T-cell (primary cell): ENCODE results near the gene SRRM3. TPM values are rescaled to one million over a fixed set of nuclear protein-coding genes. Genes with fewer than 3 reads are reported as not detected.
"Not testable (repeated sequence)": the region's sequence is repeated elsewhere in the genome, so short reads cannot be mapped to it uniquely, and the experiment has no call there.

Source experiments
- ATAC-seq, 4 experiments: fragments of 200-7000 bp in 3 of 4; fragments of 150-1000 bp in 1 of 4; cut with Tn5 transposase; replicated peaks in 1 of 4; 1 replicate in 3 of 4; 2 replicates in 1 of 4; pipeline ENCODE4 v1.10.0; 2021; ENCODE audit warnings: moderate library complexity in 3 of 4, mild to moderate bottlenecking in 2 of 4, moderate number of reproducible peaks in 1 of 4
- CTCF ChIA-PET, 2 donors: fragments of 300-600 bp; sonication (Branson Sonifier 250); formaldehyde crosslinking; loops; one replicate each; lab custom pipeline; 2022; ENCODE audit warnings: antibody characterized with exemption in 2 of 2; lab: Charles Lee
- POLR2A ChIA-PET, 2 donors: fragments of 300-600 bp; sonication (Branson Sonifier 250); formaldehyde crosslinking; loops; one replicate each; lab custom pipeline; 2022; ENCODE audit warnings: antibody characterized with exemption in 2 of 2; lab: Charles Lee
- DNase-seq, 35 experiments: peaks; one replicate each; pipeline versions ENCODE4 v3.0.0 to v3.0.0-alpha.2; 2013 to 2023
- H3K27ac ChIP-seq: one replicate; pipeline ENCODE4 v1.5.1; 2013; ENCODE audit warnings: low read length
- H3K27me3 ChIP-seq, 2 experiments: replicated peaks in 1 of 2; 1 replicate in 1 of 2; 2 replicates in 1 of 2; pipeline versions ENCODE4 v1.6.1 to v1.7.0; 2013; ENCODE audit warnings: low read length in 1 of 2, mixed read lengths in 1 of 2; ENCODE audit not compliant: control insufficient read depth in 2 of 2, insufficient read depth in 2 of 2; ENCODE audit errors: extremely low read depth in 1 of 2
- H3K36me3 ChIP-seq, 2 donors: 1 replicate in 1 of 2; 2 replicates in 1 of 2; pipeline versions ENCODE4 v1.6.1 to v1.7.0; 2013; ENCODE audit warnings: low read length in 1 of 2; ENCODE audit not compliant: control insufficient read depth in 2 of 2, insufficient read depth in 1 of 2; ENCODE audit errors: extremely low read depth in 1 of 2
- H3K4me1 ChIP-seq, 2 experiments: 1 replicate in 1 of 2; 2 replicates in 1 of 2; pipeline versions ENCODE4 v1.6.1 to v1.7.0; 2013; ENCODE audit warnings: low read length in 2 of 2, mixed read lengths in 1 of 2; ENCODE audit not compliant: insufficient read depth in 2 of 2, control insufficient read depth in 1 of 2; ENCODE audit errors: extremely low read depth in 1 of 2
- H3K4me3 ChIP-seq, 2 donors: 1 replicate in 1 of 2; 2 replicates in 1 of 2; pipeline versions ENCODE4 v1.5.1 to v1.7.0; 2013; ENCODE audit warnings: mild to moderate bottlenecking in 2 of 2, low read length in 1 of 2, moderate library complexity in 1 of 2; ENCODE audit not compliant: control insufficient read depth in 1 of 2; ENCODE audit errors: extremely low read depth in 1 of 2
- H3K9me3 ChIP-seq: 2 replicates; pipeline ENCODE4 v1.7.0; 2013
- H3K27ac Mint-ChIP-seq, 2 donors: one replicate each; pipeline ENCODE4 v1.8.0; 2020 to 2021; ENCODE audit warnings: mild to moderate bottlenecking in 2 of 2, mixed read lengths in 2 of 2
- H3K27me3 Mint-ChIP-seq, 2 donors: one replicate each; pipeline ENCODE4 v1.8.0; 2021 to 2022; ENCODE audit warnings: mixed read lengths in 2 of 2
- H3K36me3 Mint-ChIP-seq: one replicate; pipeline ENCODE4 v1.8.0; 2021; ENCODE audit warnings: mixed read lengths
- H3K4me1 Mint-ChIP-seq, 3 donors: one replicate each; pipeline ENCODE4 v1.8.0; 2020 to 2022; ENCODE audit warnings: mixed read lengths in 3 of 3, mild to moderate bottlenecking in 1 of 3
- H3K4me3 Mint-ChIP-seq, 3 donors: one replicate each; pipeline ENCODE4 v1.8.0; 2020 to 2022; ENCODE audit warnings: mild to moderate bottlenecking in 3 of 3, mixed read lengths in 3 of 3, moderate library complexity in 3 of 3
- H3K9me3 Mint-ChIP-seq, 3 donors: one replicate each; pipeline ENCODE4 v1.8.0; 2020 to 2022; ENCODE audit warnings: mixed read lengths in 3 of 3
- WGBS: methylation state at CpG from one replicate; pipeline ENCODE4 v1.1.5; 2013; ENCODE audit warnings: missing lambda C conversion rate; ENCODE audit not compliant: insufficient coverage; 5-methylcytosine and 5-hydroxymethylcytosine counted together
- total RNA-seq, 35 experiments: library from RNA in 6 of 35; stranded (reverse) in 6 of 35; fragments of 120-200 nt in 1 of 35; gene quantifications; one replicate each; pipeline versions ENCODE4 v1.2.1 to v1.2.4 and lab custom pipeline; 2013 to 2026

The SRRM3 gene
- total RNA-seq (not detected), total RNA-seq (lab: John Stamatoyannopoulos, UW) (0 to 0.27 (median 0) reads per million in 29 experiments)
- total RNA-seq (2013): 0.06 TPM

- Mint-ChIP-seq H3K27ac (no peak within 1 kb of the TSS), H3K9me3 (peaks cover 0 to 3% (median 0%) of the 10 kb centered on the region in 3 donors), H3K27me3 (peaks cover 33 to 44% of the 10 kb centered on the region in 2 donors), H3K4me1 (peaks cover 0 to 1% (median 0%) of the 10 kb centered on the region in 3 donors), H3K36me3 (no peaks in the 10 kb centered on the region), H3K4me3 (no peak within 1 kb of the TSS)
- Histone ChIP-seq H3K36me3 (no peaks in the 10 kb centered on the region), H3K27ac (no peak within 1 kb of the TSS), H3K4me3 (no peak within 1 kb of the TSS), H3K27me3 (peaks cover 0 to 77% of the 10 kb centered on the region in 2 experiments), H3K9me3 (no peaks in the 10 kb centered on the region), H3K4me1 (peaks cover 0 to 8% of the 10 kb centered on the region in 2 experiments)
- peak; percentile 54 to 89 (median 78) for DNase-seq
- ChIA-PET CTCF (interaction anchor here in 1 of 2 donors (0.7 kb wide), 1 partner anchor 24 kb away, joined by 3 read pairs; no protein-coding TSS in a partner anchor), POLR2A (no interaction called here)
- 6% methylated on average over 50 of the region's 57 CpGs for WGBS
- peak; percentile 89 to 96 (median 93) for ATAC-seq
Measured at GRCh38 chr7:76201732-76202665, at the start of gene SRRM3. Gene SRRM3 (plus strand): TSS chr7:76201896. CDS start chr7:76235067, 33,171 bp downstream.

GRCh38 chr7:76151932-76152331 is 49.8 kb upstream of the SRRM3 start:
- Histone ChIP-seq H3K27ac (no peak overlapping the region), H3K9me3 (no peaks in the 10 kb centered on the region), H3K36me3 (no peaks in the 10 kb centered on the region), H3K27me3 (peaks cover 0 to 9% of the 10 kb centered on the region in 2 experiments), H3K4me1 (peaks cover 28 to 41% of the 10 kb centered on the region in 2 experiments), H3K4me3 (no peak overlapping the region)
- DNase-seq (no peak), ATAC-seq (no peak)
- 100% methylated on average over 2 of the region's 5 CpGs for WGBS
- peaks cover 21 to 44% (median 29%) of the 10 kb centered on the region in 3 donors for H3K4me1 Mint-ChIP-seq
- ChIA-PET POLR2A (no interaction called here), CTCF (no interaction called here)
- H3K27ac Mint-ChIP-seq: peak overlapping the region in 1 of 2 donors; percentile 43
- H3K27me3 Mint-ChIP-seq: no peaks in the 10 kb centered on the region
- no peaks in the 10 kb centered on the region for H3K9me3 Mint-ChIP-seq
- H3K4me3 Mint-ChIP-seq: no peak overlapping the region
- no peaks in the 10 kb centered on the region for H3K36me3 Mint-ChIP-seq

- H3K36me3 Mint-ChIP-seq, H3K27ac ChIP-seq, H3K27me3 ChIP-seq, H3K9me3 ChIP-seq, H3K9me3 Mint-ChIP-seq, H3K27me3 Mint-ChIP-seq, H3K4me3 ChIP-seq, H3K36me3 ChIP-seq, CTCF ChIA-PET: not testable (repeated sequence)
- peak in 32 of 35 experiments; percentile 17 to 80 (median 40) for DNase-seq
- 57% methylated on average over 4 of the region's 5 CpGs for WGBS
- Mint-ChIP-seq H3K27ac (peak overlapping the region; percentile 69 to 87), H3K4me1 (peaks cover 21 to 44% (median 29%) of the 10 kb centered on the region in 3 donors), H3K4me3 (peak overlapping the region; percentile 1 to 54 (median 22))
- peaks cover 28 to 41% of the 10 kb centered on the region in 2 experiments for H3K4me1 ChIP-seq
- POLR2A ChIA-PET: interaction anchor here in 1 of 2 donors (0.8 kb wide), 1 partner anchor 13 kb away, joined by 3 read pairs; no protein-coding TSS in a partner anchor
- peak; percentile 57 to 94 (median 68) for ATAC-seq
Measured at GRCh38 chr7:76153571-76154230, 48.0 kb upstream of the SRRM3 start.

GRCh38 chr7:76155938-76156337 is 45.8 kb upstream of the SRRM3 start:
- no peak overlapping the region for H3K27ac ChIP-seq
- H3K36me3 ChIP-seq: no peaks in the 10 kb centered on the region
- ATAC-seq (no peak), DNase-seq (peak in 1 of 35 experiments; percentile 37)
- H3K27me3 Mint-ChIP-seq: no peaks in the 10 kb centered on the region
- H3K4me3 ChIP-seq: no peak overlapping the region
- H3K4me1 ChIP-seq: peaks cover 24 to 27% of the 10 kb centered on the region in 2 experiments
- peaks cover 21 to 35% (median 24%) of the 10 kb centered on the region in 3 donors for H3K4me1 Mint-ChIP-seq
- H3K36me3 Mint-ChIP-seq: no peaks in the 10 kb centered on the region
- H3K9me3 ChIP-seq: no peaks in the 10 kb centered on the region
- H3K27ac Mint-ChIP-seq: no peak overlapping the region
- no peaks in the 10 kb centered on the region for H3K9me3 Mint-ChIP-seq
- ChIA-PET POLR2A (no interaction called here), CTCF (interaction anchor here in 1 of 2 donors (0.6 kb wide), 1 partner anchor 15 kb away, joined by 3 read pairs; no protein-coding TSS in a partner anchor)
- H3K27me3 ChIP-seq: peaks cover 0 to 4% of the 10 kb centered on the region in 2 experiments
- H3K4me3 Mint-ChIP-seq: no peak overlapping the region
- 93% methylated on average over 2 of the region's 6 CpGs for whole genome bisulfite sequencing

- H3K27me3 Mint-ChIP-seq, DNase-seq, H3K36me3 ChIP-seq, H3K4me3 Mint-ChIP-seq, H3K36me3 Mint-ChIP-seq, CTCF ChIA-PET, H3K27ac ChIP-seq, H3K4me3 ChIP-seq, H3K27me3 ChIP-seq, H3K9me3 ChIP-seq, H3K9me3 Mint-ChIP-seq, POLR2A ChIA-PET, ATAC-seq: not testable (repeated sequence)
- Mint-ChIP-seq H3K27ac (peak overlapping the region in 1 of 2 donors; percentile 14), H3K4me1 (peaks cover 19 to 26% (median 21%) of the 10 kb centered on the region in 3 donors)
- H3K4me1 ChIP-seq: peaks cover 14 to 17% of the 10 kb centered on the region in 2 experiments
- no CpG with 5 or more reads among the region's 2 CpGs for WGBS
Measured at GRCh38 chr7:76156992-76157685, 44.6 kb upstream of the SRRM3 start.

- H3K27me3 Mint-ChIP-seq, H3K27me3 ChIP-seq, H3K9me3 ChIP-seq, DNase-seq, ATAC-seq, H3K4me1 ChIP-seq, H3K4me3 Mint-ChIP-seq, H3K4me3 ChIP-seq, H3K27ac ChIP-seq, H3K36me3 ChIP-seq, H3K9me3 Mint-ChIP-seq, POLR2A ChIA-PET, H3K36me3 Mint-ChIP-seq, H3K27ac Mint-ChIP-seq, CTCF ChIA-PET: not testable (repeated sequence)
- peaks cover 10 to 14% (median 13%) of the 10 kb centered on the region in 3 donors for H3K4me1 Mint-ChIP-seq
- 84% methylated on average over 3 of the region's 10 CpGs for WGBS
Measured at GRCh38 chr7:76158416-76158815, 43.3 kb upstream of the SRRM3 start.
